HepG2 (cell line): ENCODE measurements around the gene UBE2R2. TPM values are rescaled to one million over a fixed set of nuclear protein-coding genes. Genes with fewer than 3 reads are reported as not detected.

ENCODE experiments used
- AKAP8 ChIP-seq: sonication (generic); formaldehyde crosslinking; IDR thresholded peaks from 2 replicates; pipeline ENCODE4 v1.5.1; 2020; ENCODE audit warnings: mild to moderate bottlenecking, missing genetic modification reagents
- ATF2 ChIP-seq: sonication (generic); formaldehyde crosslinking; IDR thresholded peaks from 2 replicates; pipeline ENCODE4 v1.4.0; 2020; ENCODE audit warnings: missing genetic modification reagents
- CEBPB ChIP-seq: IDR thresholded peaks from 2 replicates; pipeline ENCODE4 v1.6.1; 2011; ENCODE audit warnings: low read depth, low read length, improper control_type of control experiment, borderline replicate concordance
- CHCHD3 ChIP-seq: sonication (generic); formaldehyde crosslinking; IDR thresholded peaks from 2 replicates; pipeline ENCODE4 v1.8.0; 2022; ENCODE audit warnings: mild to moderate bottlenecking, missing genetic modification reagents, moderate library complexity
- DNMT1 ChIP-seq: sonication (generic); formaldehyde crosslinking; IDR thresholded peaks from 2 replicates; pipeline ENCODE4 v1.5.1; 2020; ENCODE audit warnings: mild to moderate bottlenecking, missing genetic modification reagents
- HINFP ChIP-seq: sonication (generic); formaldehyde crosslinking; IDR thresholded peaks from 2 replicates; pipeline ENCODE4 v1.4.0; 2020; ENCODE audit warnings: low read depth, mild to moderate bottlenecking, missing genetic modification reagents
- KDM5A ChIP-seq: fragments of 200-600 bp; sonication (generic); IDR thresholded peaks from 2 replicates; pipeline ENCODE4 v1.7.0; 2018; ENCODE audit warnings: antibody characterized with exemption, mild to moderate bottlenecking, low read length, borderline replicate concordance
- SNAI1 ChIP-seq: sonication (generic); formaldehyde crosslinking; IDR thresholded peaks from 2 replicates; pipeline ENCODE4 v1.5.0; 2020; ENCODE audit warnings: mild to moderate bottlenecking, missing genetic modification reagents, borderline replicate concordance
- SP1 ChIP-seq, 2 experiments: fragments of 450-650 bp in 1 of 2; sonication (generic) in 1 of 2; formaldehyde crosslinking in 1 of 2; IDR thresholded peaks; 2 replicates each; pipeline versions ENCODE4 v1.4.0 to v1.6.1; 2016 to 2020; ENCODE audit warnings: missing genetic modification reagents in 1 of 2
- SRSF9 ChIP-seq: fragments of 200-400 bp; formaldehyde crosslinking; IDR thresholded peaks from 2 replicates; pipeline ENCODE4 v1.6.1; 2018; ENCODE audit warnings: borderline replicate concordance, mild to moderate bottlenecking, low read depth, low read length; ENCODE audit not compliant: insufficient read depth, poor library complexity, severe bottlenecking
- TAF15 ChIP-seq: fragments of 200-400 bp; formaldehyde crosslinking; IDR thresholded peaks from one replicate; pipeline ENCODE4 v1.6.1; 2018; ENCODE audit warnings: mild to moderate bottlenecking, low read depth, low read length; ENCODE audit not compliant: poor library complexity, severe bottlenecking
- U2AF2 ChIP-seq: fragments of 200-400 bp; formaldehyde crosslinking; IDR thresholded peaks from 2 replicates; pipeline ENCODE4 v1.6.1; 2017; ENCODE audit warnings: low read depth, mild to moderate bottlenecking, low read length
- ZBTB1 ChIP-seq: sonication (generic); formaldehyde crosslinking; IDR thresholded peaks from 2 replicates; pipeline ENCODE4 v1.4.0; 2020; ENCODE audit warnings: missing genetic modification reagents, borderline replicate concordance
- ZNF263 ChIP-seq: sonication (generic); formaldehyde crosslinking; IDR thresholded peaks from 2 replicates; pipeline ENCODE4 v1.4.0; 2020; ENCODE audit warnings: missing genetic modification reagents
- ZNF335 ChIP-seq: sonication (generic); formaldehyde crosslinking; IDR thresholded peaks from 2 replicates; pipeline ENCODE4 v1.4.0; 2020; ENCODE audit warnings: missing genetic modification reagents
- ZNF382 ChIP-seq: sonication (generic); formaldehyde crosslinking; IDR thresholded peaks from 2 replicates; pipeline ENCODE4 v1.5.0; 2020; ENCODE audit warnings: missing genetic modification reagents, mild to moderate bottlenecking, borderline replicate concordance
- ZNF557 ChIP-seq: sonication (generic); formaldehyde crosslinking; IDR thresholded peaks from 2 replicates; pipeline ENCODE4 v1.4.0; 2020; ENCODE audit warnings: missing genetic modification reagents
- polyA plus RNA-seq, 8 experiments: library from polyadenylated mRNA; depleted of rRNA in 3 of 8; stranded (reverse) in 7 of 8; unstranded in 1 of 8; fragments of >200 nt; fragmentation: Illumina TruSeq in 4 of 8; extraction: Trizol in 4 of 8; gene quantifications; 2 replicates each; pipeline versions ENCODE4 v1.2.1 to v1.2.3, GENCODE V29; 2011 to 2016; ENCODE audit warnings: low read depth in 4 of 8, missing spikeins in 1 of 8, mixed read lengths in 1 of 8; ENCODE audit not compliant: insufficient read depth in 1 of 8
- total RNA-seq, 5 experiments: library from RNA; depleted of rRNA; stranded (reverse); fragments of >200 nt; fragmentation: Illumina TruSeq; extraction: Trizol; gene quantifications; 2 replicates each; pipeline ENCODE4 v1.2.3, GENCODE V29; 2016; ENCODE audit warnings: low read depth in 1 of 5
- TF ChIP-seq, protein P1 (sequence below): fragments of 450-650 bp; IDR thresholded peaks from 2 replicates; pipeline ENCODE4 v1.6.1; 2017
- TF ChIP-seq, protein P2 (sequence below): sonication (generic); formaldehyde crosslinking; conservative IDR thresholded peaks from 2 replicates; pipeline ENCODE4 v1.8.0; 2022; ENCODE audit warnings: mild to moderate bottlenecking, moderate library complexity, missing genetic modification reagents
- TF ChIP-seq, protein P3 (sequence below): sonication (generic); formaldehyde crosslinking; conservative IDR thresholded peaks from 2 replicates; pipeline ENCODE4 v1.8.0; 2022; ENCODE audit warnings: missing genetic modification reagents

Gene UBE2R2
- total and polyA plus RNA-seq, 2 of the 13 experiments (the other 11 are each of a cell fraction or from before 2014, with no cell fraction given): 14.8 to 20.9 TPM

DNA sequence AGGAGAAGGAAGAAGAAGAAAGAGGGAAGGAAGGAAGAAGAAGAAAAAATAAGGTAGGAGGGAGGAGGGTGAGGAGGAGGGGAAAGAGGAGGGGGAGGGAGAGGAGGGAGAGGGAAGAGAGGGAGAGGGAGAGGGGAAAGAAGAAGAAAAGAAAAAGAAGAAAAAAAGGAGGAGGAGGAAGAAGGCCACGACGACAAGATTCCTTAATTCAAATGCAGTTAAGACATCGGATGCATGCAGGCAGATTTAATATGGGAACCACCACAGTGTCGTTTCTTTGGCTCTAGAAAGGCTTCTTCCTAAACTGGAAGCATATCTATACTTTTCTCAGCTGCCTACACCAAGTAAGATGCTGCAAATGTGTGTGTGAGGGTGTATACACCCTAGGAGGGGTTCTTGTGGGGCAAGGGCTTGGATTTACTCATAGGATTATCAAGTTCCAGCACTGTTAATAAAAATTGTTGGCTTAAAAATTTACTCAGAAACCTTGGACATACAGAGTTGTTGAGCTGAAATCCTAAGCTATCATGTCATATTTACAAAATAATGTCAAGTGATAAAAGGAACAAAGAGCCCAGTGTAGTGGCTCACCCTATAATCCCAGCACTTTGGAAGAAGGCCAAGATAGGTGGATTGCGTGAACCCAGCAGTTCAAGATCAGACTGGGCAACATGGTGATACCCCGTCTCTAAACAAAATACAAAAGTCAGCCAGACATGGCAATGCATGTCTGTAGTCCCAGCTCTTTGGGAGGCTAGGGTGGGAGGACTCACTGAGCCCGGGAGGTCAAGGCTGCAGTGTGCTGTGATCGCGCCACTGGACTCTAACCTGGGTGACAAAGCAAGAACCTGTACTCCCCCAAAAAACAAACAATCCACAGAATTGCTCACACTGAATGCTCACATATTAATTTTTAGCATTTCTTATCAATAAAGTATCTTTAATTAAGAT lies 123.2 kb downstream of the UBE2R2 start (continued):
- no peak for TF ChIP-seq HINFP (CRISPR knock-in tag)
- TF ChIP-seq KDM5A: no peak
- no peak for TF ChIP-seq ZBTB1 (CRISPR knock-in tag)
- TF ChIP-seq CHCHD3 (CRISPR knock-in tag): no peak
- TF ChIP-seq, protein P1, sequence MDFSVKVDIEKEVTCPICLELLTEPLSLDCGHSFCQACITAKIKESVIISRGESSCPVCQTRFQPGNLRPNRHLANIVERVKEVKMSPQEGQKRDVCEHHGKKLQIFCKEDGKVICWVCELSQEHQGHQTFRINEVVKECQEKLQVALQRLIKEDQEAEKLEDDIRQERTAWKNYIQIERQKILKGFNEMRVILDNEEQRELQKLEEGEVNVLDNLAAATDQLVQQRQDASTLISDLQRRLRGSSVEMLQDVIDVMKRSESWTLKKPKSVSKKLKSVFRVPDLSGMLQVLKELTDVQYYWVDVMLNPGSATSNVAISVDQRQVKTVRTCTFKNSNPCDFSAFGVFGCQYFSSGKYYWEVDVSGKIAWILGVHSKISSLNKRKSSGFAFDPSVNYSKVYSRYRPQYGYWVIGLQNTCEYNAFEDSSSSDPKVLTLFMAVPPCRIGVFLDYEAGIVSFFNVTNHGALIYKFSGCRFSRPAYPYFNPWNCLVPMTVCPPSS: no peak
- no peak for TF ChIP-seq DNMT1 (CRISPR knock-in tag)
- no peak for TF ChIP-seq SNAI1 (CRISPR knock-in tag)
- no peak for TF ChIP-seq AKAP8 (CRISPR knock-in tag)
- TF ChIP-seq ZNF382 (CRISPR knock-in tag): no peak
- TF ChIP-seq CEBPB: peak; percentile 74; the same call in 1 of the 2 replicates
- TF ChIP-seq U2AF2: no peak
- TF ChIP-seq ZNF557 (CRISPR knock-in tag): 0 out of 2 replicates have a peak, but pooled peaks have one; percentile 33
- TF ChIP-seq SRSF9: no peak
- TF ChIP-seq, protein P2, sequence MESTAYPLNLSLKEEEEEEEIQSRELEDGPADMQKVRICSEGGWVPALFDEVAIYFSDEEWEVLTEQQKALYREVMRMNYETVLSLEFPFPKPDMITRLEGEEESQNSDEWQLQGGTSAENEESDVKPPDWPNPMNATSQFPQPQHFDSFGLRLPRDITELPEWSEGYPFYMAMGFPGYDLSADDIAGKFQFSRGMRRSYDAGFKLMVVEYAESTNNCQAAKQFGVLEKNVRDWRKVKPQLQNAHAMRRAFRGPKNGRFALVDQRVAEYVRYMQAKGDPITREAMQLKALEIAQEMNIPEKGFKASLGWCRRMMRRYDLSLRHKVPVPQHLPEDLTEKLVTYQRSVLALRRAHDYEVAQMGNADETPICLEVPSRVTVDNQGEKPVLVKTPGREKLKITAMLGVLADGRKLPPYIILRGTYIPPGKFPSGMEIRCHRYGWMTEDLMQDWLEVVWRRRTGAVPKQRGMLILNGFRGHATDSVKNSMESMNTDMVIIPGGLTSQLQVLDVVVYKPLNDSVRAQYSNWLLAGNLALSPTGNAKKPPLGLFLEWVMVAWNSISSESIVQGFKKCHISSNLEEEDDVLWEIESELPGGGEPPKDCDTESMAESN: peak; percentile 49; the same call in 1 of the 2 replicates
- TF ChIP-seq SP1 (IDR thresholded peaks at IDR 0.05): no peak
- TF ChIP-seq SP1 (CRISPR knock-in tag; IDR thresholded peaks at IDR 0.05): no peak
- no peak for TF ChIP-seq TAF15
- peak; percentile 74 for TF ChIP-seq ATF2
- peak; percentile 26; the same call in 1 of the 2 replicates for TF ChIP-seq ZNF335 (CRISPR knock-in tag)
- TF ChIP-seq, protein P3, sequence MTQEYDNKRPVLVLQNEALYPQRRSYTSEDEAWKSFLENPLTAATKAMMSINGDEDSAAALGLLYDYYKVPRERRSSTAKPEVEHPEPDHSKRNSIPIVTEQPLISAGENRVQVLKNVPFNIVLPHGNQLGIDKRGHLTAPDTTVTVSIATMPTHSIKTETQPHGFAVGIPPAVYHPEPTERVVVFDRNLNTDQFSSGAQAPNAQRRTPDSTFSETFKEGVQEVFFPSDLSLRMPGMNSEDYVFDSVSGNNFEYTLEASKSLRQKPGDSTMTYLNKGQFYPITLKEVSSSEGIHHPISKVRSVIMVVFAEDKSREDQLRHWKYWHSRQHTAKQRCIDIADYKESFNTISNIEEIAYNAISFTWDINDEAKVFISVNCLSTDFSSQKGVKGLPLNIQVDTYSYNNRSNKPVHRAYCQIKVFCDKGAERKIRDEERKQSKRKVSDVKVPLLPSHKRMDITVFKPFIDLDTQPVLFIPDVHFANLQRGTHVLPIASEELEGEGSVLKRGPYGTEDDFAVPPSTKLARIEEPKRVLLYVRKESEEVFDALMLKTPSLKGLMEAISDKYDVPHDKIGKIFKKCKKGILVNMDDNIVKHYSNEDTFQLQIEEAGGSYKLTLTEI: no peak
- peak; percentile 100 for TF ChIP-seq ZNF263 (CRISPR knock-in tag)
